Activated CD8-positive, alpha-beta memory T cell treated with anti-CD3 and anti-CD28 coated beads, Interleukin-2, amount 50 U/mL, for 24 hours (primary cell): ENCODE results near the gene LAMA5.

Experiments used
- DNase-seq: peaks from one replicate; pipeline ENCODE4 v3.0.0-alpha.2; 2020; ENCODE audit errors: extremely low read depth

LAMA5 gene

DNA sequence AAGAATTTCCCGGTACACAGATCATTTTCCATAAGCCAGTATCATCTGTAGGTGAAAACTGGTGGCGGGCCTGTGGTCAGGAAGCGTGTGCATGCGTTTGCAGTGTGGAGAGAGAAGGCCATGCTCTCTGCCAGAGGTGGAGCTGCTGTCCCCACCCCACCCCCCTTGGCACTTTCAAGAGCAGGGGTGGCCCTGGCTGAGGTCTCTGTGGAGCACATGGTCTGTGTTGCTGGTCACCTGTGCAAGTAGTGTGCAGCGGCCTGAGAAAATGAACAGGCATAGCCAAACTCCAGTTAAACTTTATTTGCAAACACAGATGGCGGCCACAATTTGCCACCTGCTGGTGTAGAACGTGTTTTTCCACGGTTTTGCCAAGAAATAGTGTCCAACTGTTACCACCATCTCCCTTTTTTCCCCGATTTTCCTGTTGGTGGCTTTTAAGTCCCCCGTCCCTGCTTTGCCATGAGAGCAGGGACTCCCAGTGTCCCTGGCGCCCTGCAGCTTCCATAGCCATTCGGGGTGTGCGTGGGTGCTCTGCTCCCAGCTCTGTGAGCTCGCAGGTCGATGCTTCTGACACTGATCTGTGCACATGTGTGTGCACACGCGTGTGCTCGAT is 61.9 kb downstream of the LAMA5 start:
- no peak for DNase-seq

DNA sequence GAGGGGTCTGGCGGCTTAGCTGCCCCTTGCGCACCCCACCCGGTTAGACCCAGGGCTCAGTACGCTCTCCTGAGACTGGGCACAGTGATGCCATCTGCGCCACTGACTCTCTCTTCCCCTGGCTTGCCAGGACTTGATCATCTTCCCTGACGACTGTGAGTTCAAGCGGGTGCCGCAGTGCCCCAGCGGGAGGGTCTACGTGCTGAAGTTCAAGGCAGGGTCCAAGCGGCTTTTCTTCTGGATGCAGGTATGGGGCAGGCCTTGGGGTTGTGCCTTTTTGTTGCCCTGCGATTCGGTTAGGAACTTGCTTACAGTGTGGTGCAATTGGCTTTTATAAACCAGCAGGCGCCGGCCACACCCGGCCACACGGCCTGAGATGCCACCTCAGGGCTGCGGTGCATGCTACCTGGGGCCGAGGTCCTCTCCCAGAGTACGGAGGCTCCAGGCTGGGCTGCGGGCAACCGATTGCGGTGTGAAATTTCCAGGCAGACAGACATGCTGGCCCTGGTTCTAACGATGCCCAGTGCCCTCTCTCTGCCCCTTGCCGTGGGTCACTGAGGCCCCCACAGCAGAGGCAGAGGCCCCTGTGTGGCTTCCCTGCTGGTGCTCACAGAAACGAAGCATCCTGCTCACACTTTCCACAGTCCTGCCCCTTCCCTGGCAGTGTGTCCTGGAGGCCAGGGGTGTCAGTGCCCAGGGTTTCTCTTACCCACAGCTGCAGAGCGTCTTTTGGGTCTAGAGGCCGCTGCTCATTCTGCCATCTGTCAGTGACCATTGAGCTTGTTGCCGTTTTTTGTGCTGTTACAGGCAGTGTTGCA is 62.6 kb downstream of the LAMA5 start:
- no peak for DNase-seq

DNA sequence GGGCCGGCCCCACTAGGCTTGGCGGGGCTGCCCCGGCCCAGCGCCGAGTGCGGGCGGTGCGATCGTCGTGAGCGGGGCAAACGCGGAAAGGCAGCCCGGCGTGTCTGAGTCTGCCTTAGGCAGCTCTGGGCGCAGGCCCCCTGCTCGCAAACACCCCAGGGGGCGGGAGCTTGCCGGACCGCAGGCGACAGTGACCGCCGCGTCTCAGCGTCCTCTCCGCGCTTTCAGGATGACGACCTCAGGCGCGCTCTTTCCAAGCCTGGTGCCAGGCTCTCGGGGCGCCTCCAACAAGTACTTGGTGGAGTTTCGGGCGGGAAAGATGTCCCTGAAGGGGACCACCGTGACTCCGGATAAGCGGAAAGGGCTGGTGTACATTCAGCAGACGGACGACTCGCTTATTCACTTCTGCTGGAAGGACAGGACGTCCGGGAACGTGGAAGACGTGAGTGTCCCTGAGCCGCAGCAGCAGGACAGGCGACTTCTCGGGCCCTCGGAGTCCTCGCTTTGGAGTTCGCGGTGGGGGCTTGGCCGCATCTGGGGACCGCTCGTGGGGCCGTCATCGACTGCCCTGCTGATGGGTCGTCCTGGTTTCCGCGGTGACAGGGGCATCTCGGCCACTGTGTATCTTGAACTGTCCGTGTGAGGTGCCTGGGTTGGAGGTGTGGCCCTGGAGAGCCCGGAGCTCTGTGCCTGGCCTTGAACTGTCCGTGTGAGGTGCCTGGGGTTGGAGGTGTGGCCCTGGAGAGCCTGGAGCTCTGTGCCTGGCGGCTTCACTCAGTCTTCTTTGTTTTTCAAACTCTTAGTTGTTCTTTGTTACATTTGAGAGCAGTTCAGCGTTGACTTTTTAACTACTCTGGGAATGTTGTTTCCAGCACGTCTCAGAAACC is 63.5 kb downstream of the LAMA5 start:
- DNase-seq: no peak

DNA sequence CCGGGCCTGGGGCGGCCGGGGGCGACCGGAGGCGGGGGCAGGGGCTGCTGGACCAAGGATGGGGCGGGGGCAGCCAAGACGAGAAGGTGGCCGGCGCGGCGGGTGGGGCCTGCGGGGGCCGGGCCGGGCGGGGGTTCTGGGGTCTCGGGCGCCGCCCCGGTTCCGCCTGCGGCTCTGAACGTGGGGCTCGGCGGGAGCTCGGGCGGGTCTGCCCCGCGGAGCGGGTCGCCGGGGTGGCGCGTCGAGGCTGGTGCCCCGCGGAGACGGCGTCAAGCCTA is 64.1 kb downstream of the LAMA5 start:
- no peak for DNase-seq

DNA sequence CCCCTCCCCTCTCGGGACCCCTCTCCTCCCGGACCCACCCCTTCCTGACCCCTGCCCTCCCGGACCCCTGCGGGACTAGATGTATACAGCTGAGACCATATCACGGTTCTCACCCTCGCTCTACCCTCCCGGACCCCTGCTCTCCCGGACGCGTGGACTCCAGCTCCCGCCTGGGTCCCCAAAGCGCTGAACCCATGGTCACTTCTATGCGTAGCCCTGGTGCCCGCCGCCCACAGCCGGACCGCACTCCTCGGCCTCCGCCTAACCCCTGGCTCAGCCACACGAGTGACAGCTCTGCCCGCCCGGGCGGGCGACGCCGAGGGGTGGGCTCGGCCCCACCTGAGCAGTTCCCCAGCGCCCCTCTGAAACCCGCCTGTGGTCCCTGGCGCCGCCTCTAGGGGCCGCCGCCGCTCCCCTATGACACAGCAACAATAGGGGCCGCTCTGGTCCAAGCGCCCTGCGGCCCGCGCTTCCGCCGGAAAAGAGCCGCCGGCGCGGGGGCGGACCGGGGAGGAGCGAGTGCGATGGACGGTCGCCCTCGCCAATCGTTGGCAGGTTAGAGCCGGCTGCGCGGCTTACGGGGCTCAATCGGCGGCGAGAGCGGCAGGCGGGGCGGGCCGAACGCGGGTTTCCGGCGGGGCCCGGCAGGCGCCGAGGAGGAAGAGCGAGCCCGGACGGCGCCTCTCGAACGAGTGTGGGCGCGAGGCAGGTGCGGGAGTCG is 64.6 kb downstream of the LAMA5 start, which contains the start of gene ADRM1:
TSS of gene ADRM1 (plus strand) at position 657 of the 721 bp plus-strand sequence. CDS start 572 bp downstream, outside the sequence.
- peak; percentile 83 for DNase-seq

DNA sequence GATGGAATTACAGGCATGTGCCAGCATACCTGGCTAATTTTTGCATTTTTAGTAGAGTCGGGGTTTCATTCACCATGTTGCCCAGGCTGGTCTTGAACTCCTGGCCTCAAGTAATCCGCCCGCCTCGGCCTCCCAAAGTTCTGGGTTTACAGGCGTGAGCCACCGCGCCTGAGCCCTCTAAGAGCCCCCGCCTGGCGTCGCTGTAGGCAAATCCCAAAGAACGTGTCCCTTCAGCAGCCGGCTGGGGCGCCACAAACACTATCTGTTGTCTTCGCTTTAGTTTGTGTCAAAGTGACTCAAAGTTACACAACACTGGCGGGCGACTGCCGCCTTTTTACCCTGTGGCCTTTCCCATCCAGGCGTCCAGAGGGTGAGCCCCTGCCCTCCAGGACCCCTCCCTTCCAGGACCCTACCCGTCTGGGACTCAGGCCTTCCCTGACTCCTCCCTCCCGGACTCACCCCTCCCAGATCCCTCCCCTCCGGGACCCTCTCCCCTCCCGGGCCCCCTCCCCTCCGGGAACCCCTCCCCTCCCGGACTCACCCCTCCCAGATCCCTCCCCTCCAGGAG is 65.3 kb downstream of the LAMA5 start:
- peak; percentile 66 for DNase-seq

DNA sequence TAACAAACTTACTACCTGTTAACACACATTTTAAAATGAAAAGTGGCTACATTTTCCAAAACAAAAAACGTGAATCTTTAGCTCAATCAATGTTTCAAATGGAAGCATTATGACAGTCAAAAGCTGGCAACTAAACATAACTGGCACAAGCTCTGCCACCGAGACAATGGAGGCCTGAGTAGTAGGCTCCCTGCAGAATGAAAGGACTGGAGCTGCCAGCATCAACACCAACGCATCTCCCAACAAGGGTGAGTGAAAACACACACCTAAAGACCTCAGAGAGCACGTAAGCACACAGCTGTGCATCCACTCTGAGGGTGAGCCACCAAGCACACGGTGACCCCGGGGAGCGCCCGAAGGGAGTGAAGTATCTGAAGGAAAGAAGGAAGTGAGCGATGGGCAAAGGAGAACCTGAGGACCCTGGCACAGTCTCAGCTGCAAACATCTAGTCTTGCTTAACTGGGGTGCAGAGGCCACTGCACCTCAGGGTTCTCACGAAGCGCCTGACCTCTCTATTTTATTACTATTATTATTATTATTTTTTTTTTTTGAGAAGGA is 65.9 kb downstream of the LAMA5 start:
- DNase-seq: no peak

DNA sequence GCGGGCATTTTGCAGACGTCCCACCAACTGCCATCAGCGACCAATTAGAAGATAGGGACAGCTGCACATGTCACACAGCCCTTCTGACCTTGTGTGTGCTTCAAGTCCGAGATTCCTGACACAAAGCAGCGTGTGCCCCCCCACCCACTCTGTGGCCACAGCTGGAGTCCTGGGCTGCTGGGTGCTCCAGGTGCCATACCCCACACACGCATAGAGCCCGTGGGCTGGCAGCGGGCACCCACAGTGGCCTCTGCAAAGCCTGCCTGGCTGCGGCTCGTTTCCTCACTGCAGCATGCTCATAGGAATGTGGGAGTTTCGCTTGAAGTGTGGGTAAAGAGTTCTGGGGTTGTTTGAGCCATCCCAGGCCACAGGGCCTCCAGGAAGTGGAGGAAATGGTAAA is 66.8 kb downstream of the LAMA5 start:
- DNase-seq: no peak

DNA sequence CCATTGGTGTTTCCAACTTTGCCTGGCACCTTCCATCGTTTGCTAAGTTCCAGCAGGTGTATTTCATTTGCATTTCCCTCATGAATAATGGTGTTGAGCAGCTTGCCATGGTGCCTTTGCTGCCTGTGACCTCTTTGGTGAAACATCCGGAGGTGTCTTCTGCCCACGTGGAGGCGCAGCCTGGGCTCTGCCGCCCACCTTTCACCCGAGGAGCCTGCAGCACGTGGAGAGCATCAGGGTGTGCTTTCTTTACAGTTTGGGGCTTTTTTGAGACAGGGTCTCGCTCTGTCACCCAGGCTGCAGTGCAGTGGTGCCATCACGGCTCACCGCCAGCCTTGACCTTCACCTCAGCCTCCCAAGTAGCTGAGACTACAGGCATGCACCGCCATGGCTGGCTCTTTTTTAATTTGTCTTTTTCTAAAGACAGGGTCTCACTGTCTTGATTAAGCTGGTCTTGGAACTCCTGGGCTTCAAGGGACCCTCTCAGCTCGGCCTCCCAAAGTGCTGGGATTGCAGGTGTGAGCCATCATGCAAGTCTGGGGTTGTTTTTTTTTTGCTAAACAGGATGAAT is 67.4 kb downstream of the LAMA5 start:
- DNase-seq: no peak

DNA sequence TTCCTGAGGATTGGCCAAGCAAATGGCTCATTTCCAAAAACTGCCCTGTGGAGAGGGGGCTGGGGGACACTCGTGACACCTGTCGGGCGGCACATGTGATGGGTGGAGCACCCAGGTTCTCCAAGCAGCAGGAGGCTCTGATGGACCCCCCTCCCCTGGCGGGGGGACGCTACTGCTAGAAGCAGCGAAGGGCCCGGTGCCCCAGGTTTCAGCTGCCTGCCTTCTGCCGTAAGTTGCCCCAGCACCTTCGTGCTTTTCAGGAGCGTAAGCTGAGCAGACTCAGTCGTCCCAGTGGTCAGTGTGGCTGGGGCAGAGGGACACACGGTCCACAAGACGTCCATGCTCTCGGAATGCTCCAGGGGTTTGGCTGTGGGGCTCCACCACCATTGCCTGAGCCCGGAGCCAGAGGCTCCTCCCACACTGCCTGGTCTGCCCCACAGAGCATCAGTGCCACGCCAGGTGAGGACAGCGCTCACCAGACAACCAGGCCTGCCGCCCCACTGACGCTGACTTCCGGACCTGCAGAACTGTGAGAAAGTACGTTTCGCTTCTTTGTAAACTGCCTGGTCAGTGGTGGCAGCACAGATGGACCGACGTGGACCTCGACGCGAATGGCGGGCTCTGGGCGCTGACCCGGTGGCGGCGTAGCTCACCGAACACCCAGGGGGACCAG is 68.4 kb downstream of the LAMA5 start:
- DNase-seq: no peak

DNA sequence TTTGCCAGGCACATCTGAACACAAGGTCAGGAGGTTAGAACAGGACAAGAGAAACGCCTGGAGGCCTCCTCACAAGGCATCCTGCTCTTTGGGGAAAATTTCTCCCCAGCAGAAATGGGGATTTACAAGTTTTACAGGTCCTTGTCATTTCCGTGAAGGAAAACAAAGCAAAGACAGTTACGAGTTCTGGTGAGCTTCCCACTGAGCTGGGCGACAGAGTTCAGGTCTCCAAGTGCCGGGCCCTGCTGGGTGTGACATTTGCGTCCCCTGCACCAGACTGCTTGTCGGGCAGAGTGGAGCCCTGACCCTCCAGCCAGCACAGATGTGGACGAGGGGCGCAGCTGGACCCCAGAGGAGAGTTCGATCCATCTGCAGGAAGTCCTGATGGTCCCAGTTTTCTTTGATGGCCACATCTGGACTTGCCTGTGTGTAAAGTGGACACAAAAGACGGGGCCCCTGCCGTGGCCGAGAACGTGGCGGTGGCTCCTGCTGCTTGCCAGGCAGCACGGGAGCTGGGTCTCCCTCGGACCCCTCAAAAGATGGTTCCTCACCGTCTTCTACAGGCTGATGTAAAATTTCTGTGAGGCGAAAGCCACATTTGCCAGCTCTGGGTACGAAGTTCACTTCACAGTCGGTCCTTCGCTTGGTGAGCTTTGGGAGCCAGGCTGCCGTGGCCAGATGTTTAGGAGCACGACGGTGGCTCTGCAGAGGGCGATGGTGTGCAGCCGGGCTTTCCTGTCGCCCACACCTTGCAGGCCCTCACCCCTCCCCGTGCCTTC is 69.5 kb downstream of the LAMA5 start:
- no peak for DNase-seq

DNA sequence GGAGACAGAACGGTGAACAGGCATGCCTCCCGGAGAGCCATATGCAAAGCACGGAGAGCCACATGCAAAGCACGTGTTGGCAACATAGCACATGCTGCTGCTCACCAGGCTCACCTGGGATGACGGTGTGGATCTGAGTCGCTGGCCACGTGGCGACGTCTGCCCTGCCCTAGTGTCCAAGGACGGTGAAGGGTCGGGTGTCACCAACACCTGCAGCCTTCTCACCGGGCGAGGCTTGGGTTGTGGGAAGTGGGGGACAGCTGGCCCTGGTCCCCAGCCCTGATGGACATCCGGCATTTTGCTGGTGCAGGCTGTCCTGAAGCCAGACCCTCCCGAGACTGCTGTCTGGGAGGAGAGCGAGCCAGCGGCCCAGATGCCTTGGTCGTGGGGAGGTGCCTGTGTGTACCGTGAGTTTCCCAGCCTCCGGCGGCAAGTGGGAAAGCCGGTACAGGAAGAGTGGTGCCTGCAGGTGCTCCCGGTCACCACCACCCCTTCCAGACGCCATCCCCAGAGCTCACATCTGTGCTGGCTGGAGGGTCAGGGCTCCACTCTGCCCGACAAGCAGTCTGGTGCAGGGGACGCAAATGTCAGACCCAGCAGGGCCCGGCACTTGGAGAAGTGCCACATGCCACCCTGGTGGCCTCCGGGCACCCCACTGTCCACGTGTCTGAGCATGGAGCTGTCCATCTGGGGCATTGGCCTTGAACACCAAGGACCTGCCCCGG is 70.2 kb downstream of the LAMA5 start:
- no peak for DNase-seq

DNA sequence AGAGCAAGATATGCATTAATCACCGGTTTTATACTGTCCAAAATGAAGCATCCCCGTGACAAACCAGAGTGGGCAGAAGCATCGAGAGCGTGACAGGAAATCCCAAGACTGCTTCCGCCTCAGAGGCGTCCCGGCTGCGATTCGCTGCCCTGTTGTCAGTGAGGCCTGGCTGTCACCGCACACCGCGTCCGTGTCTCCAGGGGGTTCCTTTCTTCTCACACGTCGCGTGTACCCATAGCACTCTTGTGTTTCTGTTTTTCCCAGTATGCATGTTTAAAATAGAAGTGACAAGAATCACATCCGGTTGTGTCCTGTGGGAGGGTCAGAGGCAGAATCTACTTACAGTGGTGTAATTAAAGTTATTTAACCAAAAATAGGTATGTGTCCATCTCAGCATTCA is 72.6 kb downstream of the LAMA5 start:
- DNase-seq: no peak

DNA sequence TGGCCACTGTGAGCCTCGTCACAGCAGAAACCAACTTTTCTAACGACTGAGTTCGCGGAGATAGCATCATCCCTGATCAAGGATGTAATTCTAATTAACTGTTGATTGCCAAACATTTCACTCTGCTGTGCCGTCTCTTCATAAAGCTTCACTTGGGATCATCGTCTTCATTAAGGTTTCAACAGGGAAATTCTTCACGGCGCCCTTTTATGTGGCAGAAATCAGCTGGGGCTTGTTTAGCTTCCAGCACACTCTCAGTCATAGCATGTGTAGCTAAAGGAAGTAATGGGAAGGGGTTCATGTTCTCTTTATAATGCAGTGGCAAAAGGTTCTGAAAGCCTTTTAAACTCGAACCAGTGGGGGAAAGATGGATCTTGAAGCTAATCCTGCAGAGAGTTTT is 73.2 kb downstream of the LAMA5 start:
- no peak for DNase-seq

DNA sequence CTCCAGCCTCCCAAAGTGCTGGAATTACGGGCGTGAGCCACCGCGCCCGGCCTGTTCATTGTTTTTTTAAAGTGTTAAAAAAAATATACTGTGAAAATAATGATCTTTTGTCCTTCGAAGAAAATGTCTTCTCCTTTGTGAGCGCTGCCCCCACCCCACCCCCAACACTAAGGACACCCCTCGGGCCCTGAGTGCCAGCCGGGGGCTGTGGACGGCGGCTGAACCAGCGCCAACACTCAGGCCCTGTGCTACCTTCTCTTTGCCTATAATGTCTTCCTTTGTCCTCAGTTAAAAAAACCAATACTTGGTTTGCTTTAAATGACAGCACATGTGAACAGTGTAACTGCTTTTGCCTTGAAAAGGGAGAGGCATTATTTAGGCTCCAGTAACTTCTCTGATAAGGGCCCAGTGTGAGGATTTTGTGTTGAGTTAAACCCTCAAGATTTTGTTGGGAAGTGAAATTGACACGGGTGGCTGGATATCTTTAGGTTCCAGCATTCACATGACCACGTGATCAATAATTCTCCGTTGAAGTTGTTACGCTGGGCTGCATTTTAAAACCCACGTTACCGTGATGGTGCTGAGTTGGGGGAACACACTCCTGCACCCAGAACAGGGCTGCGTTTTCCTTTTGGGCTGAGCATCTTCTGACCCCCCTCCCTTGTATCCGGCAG is 73.9 kb downstream of the LAMA5 start:
- no peak for DNase-seq

DNA sequence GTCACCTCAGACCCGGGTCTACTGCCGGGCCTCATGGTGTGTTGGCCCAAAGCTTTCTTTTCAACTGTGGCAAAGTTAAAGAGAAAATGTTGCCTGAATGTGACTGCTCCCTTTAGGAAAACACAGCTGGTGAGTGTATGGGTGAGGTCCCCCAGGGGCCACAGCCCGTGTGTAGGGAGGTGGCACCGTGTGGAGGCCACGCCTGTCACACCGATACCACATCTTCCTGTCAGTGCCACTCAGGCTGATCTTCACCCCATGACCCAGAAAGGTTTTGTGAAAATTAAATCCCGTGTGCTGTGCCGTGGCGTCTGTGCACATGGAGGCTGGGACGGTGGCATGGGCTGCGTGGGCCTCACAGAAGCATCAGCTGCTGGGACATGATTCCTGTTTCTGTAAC is 75.0 kb downstream of the LAMA5 start:
- no peak for DNase-seq

DNA sequence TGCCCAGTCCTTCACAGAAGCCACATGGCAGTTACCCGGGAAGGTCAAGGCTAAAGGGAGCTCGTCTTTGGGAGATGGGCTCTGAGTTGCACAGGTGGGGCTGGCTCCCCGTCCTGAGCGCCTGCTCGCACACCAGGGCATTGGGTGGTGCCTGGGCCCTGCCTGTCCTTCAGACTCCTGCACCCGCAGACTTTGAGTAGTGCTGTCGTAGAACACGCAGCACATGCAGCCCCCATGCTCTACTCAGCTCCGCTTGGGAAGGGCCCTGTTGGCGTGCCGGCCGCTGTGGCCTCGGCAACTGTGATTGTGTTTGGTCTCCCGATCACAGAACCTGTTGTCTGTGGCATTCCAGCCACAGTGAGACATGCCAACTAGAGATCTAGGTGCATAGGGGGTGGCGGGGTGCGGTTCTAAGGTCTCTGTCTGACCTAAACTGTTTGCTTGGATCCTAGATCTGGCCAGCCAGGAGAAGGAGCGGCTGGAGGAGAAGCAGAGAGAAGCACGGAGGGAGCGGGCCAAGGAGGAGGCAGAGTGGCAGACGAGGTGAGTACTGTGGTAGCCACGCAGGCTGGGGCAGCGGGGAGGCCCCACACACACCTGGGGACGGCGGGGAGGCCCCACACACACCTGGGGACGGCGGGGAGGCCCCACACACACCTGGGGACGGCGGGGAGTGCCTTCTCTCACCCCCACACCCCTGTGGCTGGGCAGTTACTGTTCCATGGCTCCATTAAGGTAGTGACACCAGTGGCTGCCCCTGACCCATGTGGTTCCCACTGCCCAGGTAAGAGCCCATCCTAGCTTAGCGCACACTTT is 75.7 kb downstream of the LAMA5 start:
- DNase-seq: no peak

DNA sequence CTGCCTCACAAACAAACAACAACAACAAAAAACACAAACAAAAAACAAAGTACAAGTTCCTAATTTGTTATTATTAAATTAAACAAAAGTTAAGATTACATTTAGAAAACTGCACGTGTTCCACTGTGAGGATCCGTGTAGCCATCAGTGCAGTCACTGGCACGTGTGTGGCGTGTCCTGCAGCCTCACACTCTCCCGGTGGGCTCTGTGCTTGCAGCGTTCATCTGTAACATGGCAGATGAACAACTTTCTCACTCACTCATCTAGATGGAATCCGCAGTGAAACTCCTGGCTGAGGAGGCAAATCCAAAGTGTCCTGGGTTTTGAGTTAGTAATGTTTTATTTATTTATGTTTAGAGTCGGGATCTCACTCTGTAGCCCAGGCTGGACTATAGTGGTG is 77.2 kb downstream of the LAMA5 start:
- no peak for DNase-seq
